K562 (cell line): Measurements from ENCODE around the gene HADHB. TPM values are rescaled to one million over a fixed set of nuclear protein-coding genes. Genes with fewer than 3 reads are reported as not detected.

ENCODE experiments used
- ATF7 ChIP-seq: fragments of 450-650 bp; IDR thresholded peaks from 2 replicates; pipeline ENCODE4 v1.7.1; 2014; ENCODE audit warnings: mild to moderate bottlenecking, moderate library complexity
- CC2D1A ChIP-seq: fragments of 450-650 bp; IDR thresholded peaks from 2 replicates; pipeline ENCODE4 v1.6.1; 2017; ENCODE audit warnings: mild to moderate bottlenecking
- CEBPB ChIP-seq: fragments of 450-650 bp; IDR thresholded peaks from 2 replicates; pipeline ENCODE4 v1.6.1; 2016; ENCODE audit warnings: missing genetic modification characterization, missing compliant biosample characterization
- CREM ChIP-seq: IDR thresholded peaks from 2 replicates; pipeline ENCODE4 v1.6.1; 2014; ENCODE audit warnings: antibody characterized with exemption, low read depth
- DEAF1 ChIP-seq: fragments of 450-650 bp; formaldehyde crosslinking; IDR thresholded peaks from 2 replicates; pipeline ENCODE4 v1.4.0; 2020; ENCODE audit warnings: mild to moderate bottlenecking, moderate library complexity
- E2F4 ChIP-seq: sonication (generic); formaldehyde crosslinking; IDR thresholded peaks from 2 replicates; pipeline ENCODE4 v1.8.0; 2022; ENCODE audit warnings: mild to moderate bottlenecking, low read depth, missing genetic modification reagents
- FOSL1 ChIP-seq: fragments of 200-800 bp; sonication (Bioruptor generic); conservative IDR thresholded peaks from 2 replicates; pipeline ENCODE4 v1.6.1; 2016; ENCODE audit warnings: missing genetic modification characterization, missing compliant biosample characterization
- GABPA ChIP-seq: fragments of 200-800 bp; sonication (Bioruptor generic); conservative IDR thresholded peaks from 2 replicates; pipeline ENCODE4 v1.6.1; 2016; ENCODE audit warnings: low read depth, missing genetic modification characterization, missing compliant biosample characterization
- KLF16 ChIP-seq: IDR thresholded peaks from 2 replicates; pipeline ENCODE4 v1.6.1; 2016; ENCODE audit warnings: antibody characterized with exemption
- NBN ChIP-seq: fragments of 450-650 bp; IDR thresholded peaks from 2 replicates; pipeline ENCODE4 v1.6.1; 2016; ENCODE audit warnings: low read depth, mild to moderate bottlenecking
- PBX2 ChIP-seq, 2 experiments: IDR thresholded peaks in 1 of 2; conservative IDR thresholded peaks in 1 of 2; 2 replicates each; pipeline ENCODE4 v1.6.1; 2016; ENCODE audit warnings: low read depth in 2 of 2, mild to moderate bottlenecking in 1 of 2, missing compliant biosample characterization in 1 of 2, missing genetic modification characterization in 1 of 2, moderate library complexity in 1 of 2
- PRMT5 ChIP-seq: sonication (generic); formaldehyde crosslinking; IDR thresholded peaks from 2 replicates; pipeline ENCODE4 v1.5.0; 2020; ENCODE audit warnings: missing genetic modification reagents
- RB1 ChIP-seq: fragments of 450-650 bp; IDR thresholded peaks from 2 replicates; pipeline ENCODE4 v1.6.1; 2017; ENCODE audit warnings: low read depth, mild to moderate bottlenecking
- RCOR1 ChIP-seq, 2 experiments: IDR thresholded peaks; 2 replicates each; pipeline ENCODE4 v1.6.1; 2012; ENCODE audit warnings: low read depth in 2 of 2, low read length in 2 of 2, borderline replicate concordance in 1 of 2, improper control_type of control experiment in 1 of 2
- SMC3 ChIP-seq: conservative IDR thresholded peaks from 2 replicates; pipeline ENCODE4 v1.6.1; 2011; ENCODE audit warnings: low read depth, low read length, improper control_type of control experiment; ENCODE audit not compliant: insufficient read depth
- SPI1 ChIP-seq: IDR thresholded peaks from 2 replicates; pipeline ENCODE4 v1.6.1; 2011; ENCODE audit warnings: low read depth, low read length, control low read depth, borderline replicate concordance
- TEAD2 ChIP-seq: fragments of 450-650 bp; IDR thresholded peaks from 2 replicates; pipeline ENCODE4 v1.6.1; 2016; ENCODE audit warnings: missing genetic modification characterization, control low read depth, missing compliant biosample characterization
- TFE3 ChIP-seq: fragments of 450-650 bp; formaldehyde crosslinking; IDR thresholded peaks from 2 replicates; pipeline ENCODE4 v1.4.0; 2020; ENCODE audit warnings: mild to moderate bottlenecking, mixed read lengths
- XRCC5 ChIP-seq: fragments of 200-400 bp; formaldehyde crosslinking; IDR thresholded peaks from 2 replicates; pipeline ENCODE4 v1.6.1; 2017; ENCODE audit warnings: low read depth, mild to moderate bottlenecking, low read length
- ZNF263 ChIP-seq: sonication (generic); formaldehyde crosslinking; IDR thresholded peaks from 2 replicates; pipeline ENCODE4 v1.8.0; 2022; ENCODE audit warnings: mild to moderate bottlenecking, missing genetic modification reagents, borderline replicate concordance
- ZNF431 ChIP-seq: sonication (generic); formaldehyde crosslinking; IDR thresholded peaks from 2 replicates; pipeline ENCODE4 v1.8.0; 2022; ENCODE audit warnings: mild to moderate bottlenecking, missing genetic modification reagents
- ZNF507 ChIP-seq: conservative IDR thresholded peaks from 2 replicates; pipeline ENCODE4 v1.6.1; 2017; ENCODE audit warnings: missing genetic modification characterization, missing compliant biosample characterization
- polyA plus RNA-seq, 8 experiments: library from polyadenylated mRNA; depleted of rRNA in 4 of 8; stranded (reverse) in 5 of 8; unstranded in 3 of 8; fragments of >200 nt; fragmentation: Nextera tagmentation in 2 of 8; fragmentation: Illumina TruSeq in 1 of 8; extraction: Ambion mirVana in 2 of 8; extraction: Trizol in 1 of 8; gene quantifications; 2 replicates each; pipeline versions ENCODE4 v1.2.1 to v1.2.3, GENCODE V29; 2011 to 2014; ENCODE audit warnings: inconsistent platforms in 1 of 8, missing spikeins in 1 of 8
- total RNA-seq, 7 experiments: library from RNA; depleted of rRNA in 6 of 7; stranded (reverse); fragments of >200 nt in 6 of 7; fragmentation: Illumina TruSeq in 2 of 7; extraction: Trizol in 2 of 7; gene quantifications; 2 replicates each; pipeline versions ENCODE4 v1.2.1 to v1.2.3, GENCODE V29; 2011 to 2021; ENCODE audit warnings: low replicate concordance in 1 of 7

The HADHB gene
- total and polyA plus RNA-seq, 9 of the 15 experiments (the other 6 are each of a cell fraction or from before 2014, with no cell fraction given) = 67.3 to 199 (median 100) TPM

GRCh38 chr2:26330114-26330549 lies 85.4 kb downstream of the HADHB start (continued):
- TF ChIP-seq CEBPB (tag) (peak; percentile 54; the same call in 1 of the 2 replicates), KLF16 (0 out of 2 replicates have a peak, but pooled peaks have one; percentile 20), ZNF431 (0 out of 2 replicates have a peak, but pooled peaks have one; percentile 30), ZNF507 (tag) (no peak), TFE3 (CRISPR knock-in tag) (no peak), E2F4 (CRISPR knock-in tag) (no peak), SMC3 (peak; percentile 74), CREM (peak; percentile 53; the same call in 1 of the 2 replicates), ZNF263 (CRISPR knock-in tag) (0 out of 2 replicates have a peak, but pooled peaks have one; percentile 34), XRCC5 (peak; percentile 69; the same call in 1 of the 2 replicates), SPI1 (peak; percentile 4; the same call in 1 of the 2 replicates), ATF7 (peak; percentile 46), TEAD2 (tag) (no peak), GABPA (tag) (peak; percentile 50), NBN (peak; percentile 69; the same call in 1 of the 2 replicates), RB1 (0 out of 2 replicates have a peak, but pooled peaks have one; percentile 20), RCOR1 (IDR thresholded peaks at IDR 0.05; ENCODE audit: borderline replicate concordance in 1 of 2, low read depth in 2 of 2, low read length in 2 of 2) (peak in 1 of 2 experiments; percentile 81; a peak in 1 of 4 replicates), PRMT5 (CRISPR knock-in tag) (no peak), FOSL1 (0 out of 2 replicates have a peak, but pooled peaks have one; percentile 8), DEAF1 (CRISPR knock-in tag) (peak; percentile 79), CC2D1A (peak; percentile 36; the same call in 1 of the 2 replicates), PBX2 (CRISPR knock-in tag; IDR thresholded peaks at IDR 0.05; ENCODE audit: low read depth) (no peak), PBX2 (tag; conservative IDR thresholded peaks at IDR 0.05; ENCODE audit: low read depth) (peak; percentile 44)
